Transverse colon (tissue), 4 donors: ENCODE measurements around the gene ZBTB44.
"Not testable (repeated sequence)": the region's sequence is repeated elsewhere in the genome, so short reads cannot be mapped to it uniquely, and the experiment has no call there.

Experiments used
- EP300 ChIP-seq: sonication (generic); formaldehyde crosslinking; IDR thresholded peaks from one replicate; pipeline ENCODE4 v1.6.1; 2017; ENCODE audit warnings: antibody characterized with exemption, low read depth
- POLR2A ChIP-seq: fragments of 450-650 bp; IDR thresholded peaks from one replicate; pipeline ENCODE4 v1.6.1; 2016; ENCODE audit warnings: antibody characterized with exemption, mild to moderate bottlenecking, moderate library complexity
- POLR2AphosphoS5 ChIP-seq, 3 donors: sonication (generic); formaldehyde crosslinking; IDR thresholded peaks; one replicate each; pipeline ENCODE4 v1.6.1; 2016; ENCODE audit warnings: antibody characterized with exemption in 3 of 3
- TF ChIP-seq, protein P1 (sequence below), 5 experiments: fragments of 200-600 bp in 3 of 5; fragments of 450-650 bp in 2 of 5; sonication (generic) in 3 of 5; IDR thresholded peaks; 1 replicate in 2 of 5; 2 replicates in 3 of 5; pipeline ENCODE4 v1.5.1; 2016 to 2017; ENCODE audit warnings: antibody characterized with exemption in 5 of 5, inconsistent platforms in 3 of 5, mild to moderate bottlenecking in 2 of 5, moderate library complexity in 1 of 5

DNA sequence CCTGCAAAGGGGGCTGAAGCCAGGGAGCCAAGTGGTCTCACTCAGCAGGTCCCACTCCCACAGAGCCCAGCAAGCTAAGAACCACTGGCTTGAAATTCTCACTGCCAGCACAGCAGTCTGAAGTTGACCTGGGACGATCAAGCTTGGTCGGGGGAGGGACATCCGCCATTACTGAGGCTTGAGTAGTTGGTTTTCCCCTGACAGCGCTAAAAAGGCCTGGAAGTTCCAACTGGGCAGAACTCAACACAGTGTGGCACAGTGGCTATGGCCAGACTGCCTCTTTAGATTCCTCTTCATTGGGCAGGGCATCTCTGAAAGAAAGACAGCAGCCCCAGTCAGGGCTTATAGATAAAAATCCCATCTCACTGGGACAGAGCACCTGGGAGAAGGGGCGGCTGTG, 64.8 kb downstream of the ZBTB44 start:
- TF ChIP-seq, protein P1, sequence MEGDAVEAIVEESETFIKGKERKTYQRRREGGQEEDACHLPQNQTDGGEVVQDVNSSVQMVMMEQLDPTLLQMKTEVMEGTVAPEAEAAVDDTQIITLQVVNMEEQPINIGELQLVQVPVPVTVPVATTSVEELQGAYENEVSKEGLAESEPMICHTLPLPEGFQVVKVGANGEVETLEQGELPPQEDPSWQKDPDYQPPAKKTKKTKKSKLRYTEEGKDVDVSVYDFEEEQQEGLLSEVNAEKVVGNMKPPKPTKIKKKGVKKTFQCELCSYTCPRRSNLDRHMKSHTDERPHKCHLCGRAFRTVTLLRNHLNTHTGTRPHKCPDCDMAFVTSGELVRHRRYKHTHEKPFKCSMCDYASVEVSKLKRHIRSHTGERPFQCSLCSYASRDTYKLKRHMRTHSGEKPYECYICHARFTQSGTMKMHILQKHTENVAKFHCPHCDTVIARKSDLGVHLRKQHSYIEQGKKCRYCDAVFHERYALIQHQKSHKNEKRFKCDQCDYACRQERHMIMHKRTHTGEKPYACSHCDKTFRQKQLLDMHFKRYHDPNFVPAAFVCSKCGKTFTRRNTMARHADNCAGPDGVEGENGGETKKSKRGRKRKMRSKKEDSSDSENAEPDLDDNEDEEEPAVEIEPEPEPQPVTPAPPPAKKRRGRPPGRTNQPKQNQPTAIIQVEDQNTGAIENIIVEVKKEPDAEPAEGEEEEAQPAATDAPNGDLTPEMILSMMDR (IDR thresholded peaks at IDR 0.05), result not testable (repeated sequence)
- TF ChIP-seq POLR2A; POLR2AphosphoS5 (IDR thresholded peaks at IDR 0.05); EP300: not testable (repeated sequence)
